Epithelial cell of prostate (primary cell): ENCODE measurements around the gene FOXD4L5.
"Not testable (repeated sequence)": the region's sequence is repeated elsewhere in the genome, so short reads cannot be mapped to it uniquely, and the experiment has no call there.

Experiments used
- DNase-seq: peaks from one replicate; pipeline ENCODE4 v3.0.0-alpha.2; 2011; ENCODE audit warnings: low read depth, low spot score
- H3K27ac ChIP-seq: fragments of 450-650 bp; 2 replicates; pipeline ENCODE4 v1.5.1; 2017; ENCODE audit warnings: mild to moderate bottlenecking

Gene FOXD4L5

DNA sequence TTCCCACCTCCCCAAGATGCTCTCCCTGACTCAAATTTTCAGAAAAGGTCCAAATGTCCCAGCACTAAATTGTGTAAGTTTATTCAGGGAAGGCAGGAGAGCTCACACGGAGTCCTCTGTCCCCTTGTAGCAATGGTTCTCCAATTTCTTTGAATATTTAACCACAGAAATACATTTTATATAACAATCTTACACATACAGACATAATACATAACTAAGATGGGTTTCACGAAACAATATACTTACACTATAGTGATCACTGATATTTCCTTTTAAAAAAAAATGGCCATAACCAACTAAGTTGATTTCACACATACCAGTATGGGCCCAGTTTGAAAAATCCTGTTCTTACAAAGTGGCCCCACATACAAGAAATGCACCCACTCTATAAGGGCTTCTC lies at the start of gene FOXD4L5:
Gene FOXD4L5 (minus strand): TSS at position 101 of the 400 bp plus-strand sequence. CDS start 832 bp downstream, outside the sequence.
- not testable (repeated sequence) for H3K27ac ChIP-seq, DNase-seq

DNA sequence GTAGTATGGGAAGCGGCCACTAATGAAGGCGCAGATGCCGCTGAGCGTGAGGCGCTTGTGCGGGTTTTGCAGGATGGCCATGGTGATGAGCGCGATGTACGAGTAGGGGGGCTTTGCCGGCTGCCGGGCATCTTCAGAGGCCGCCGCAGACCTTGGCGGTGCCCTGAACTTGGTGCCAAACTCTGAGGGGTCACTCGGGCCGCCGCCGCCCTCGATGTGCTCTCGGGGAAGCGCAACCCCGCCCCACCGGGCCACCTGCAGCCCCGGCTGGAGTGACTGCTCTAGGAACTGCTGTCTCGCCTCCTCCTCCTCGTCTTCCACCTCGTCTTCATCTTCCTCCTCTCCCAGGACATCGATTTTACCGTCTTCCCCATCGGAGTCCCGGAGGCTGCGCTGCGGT lies 1.1 kb downstream of the FOXD4L5 start:
- DNase-seq: not testable (repeated sequence)

GRCh38 chr9:65282976-65283375 lies 2.0 kb downstream of the FOXD4L5 start:
- DNase-seq, H3K27ac ChIP-seq: not testable (repeated sequence)

More for the DNA sequence above, 1.1 kb downstream of the FOXD4L5 start:
- not testable (repeated sequence) for H3K27ac ChIP-seq
